K562 (cell line): ENCODE data around the gene SDHAF3. TPM values are rescaled to one million over a fixed set of nuclear protein-coding genes. Genes with fewer than 3 reads are reported as not detected.

ENCODE experiments used
- ARHGAP35 ChIP-seq: fragments of 450-650 bp; IDR thresholded peaks from 2 replicates; pipeline ENCODE4 v1.6.1; 2018; ENCODE audit not compliant: partially characterized antibody
- BHLHE40 ChIP-seq: IDR thresholded peaks from 2 replicates; pipeline ENCODE4 v1.6.1; 2011; ENCODE audit warnings: low read length, improper control_type of control experiment
- CBX2 ChIP-seq: fragments of 200-600 bp; sonication (generic); IDR thresholded peaks from one replicate; pipeline ENCODE4 v1.6.1; 2012; ENCODE audit warnings: mild to moderate bottlenecking, low read length, inconsistent platforms; ENCODE audit not compliant: insufficient read depth, poor library complexity, severe bottlenecking
- CHCHD3 ChIP-seq: fragments of 250-450 bp; sonication (Bioruptor Pico); IDR thresholded peaks from 2 replicates; pipeline ENCODE4 v2.1.2; 2022; ENCODE audit warnings: mild to moderate bottlenecking
- CLOCK ChIP-seq: fragments of 250-450 bp; sonication (Bioruptor Pico); IDR thresholded peaks from 2 replicates; pipeline ENCODE4 v1.4.0; 2020; ENCODE audit warnings: mild to moderate bottlenecking, moderate library complexity, borderline replicate concordance
- DPF2 ChIP-seq: fragments of 450-650 bp; IDR thresholded peaks from 2 replicates; pipeline ENCODE4 v1.6.1; 2016
- EGR1 ChIP-seq: fragments of 450-650 bp; conservative IDR thresholded peaks from 2 replicates; pipeline ENCODE4 v1.6.1; 2017; ENCODE audit warnings: mild to moderate bottlenecking
- ETS2 ChIP-seq: IDR thresholded peaks from 2 replicates; pipeline ENCODE4 v1.6.1; 2016; ENCODE audit warnings: borderline replicate concordance, missing genetic modification characterization, mild to moderate bottlenecking, moderate library complexity, missing compliant biosample characterization; ENCODE audit not compliant: poor library complexity, severe bottlenecking
- FOXK2 ChIP-seq, 2 experiments: fragments of 450-650 bp; IDR thresholded peaks in 1 of 2; conservative IDR thresholded peaks in 1 of 2; 2 replicates each; pipeline ENCODE4 v1.6.1; 2016; ENCODE audit warnings: low read depth in 2 of 2, mild to moderate bottlenecking in 1 of 2
- GTF2E2 ChIP-seq: fragments of 200-800 bp; sonication (Bioruptor generic); IDR thresholded peaks from 2 replicates; pipeline ENCODE4 v1.6.1; 2016; ENCODE audit warnings: missing genetic modification characterization, missing compliant biosample characterization
- HLTF ChIP-seq: fragments of 450-650 bp; IDR thresholded peaks from 2 replicates; pipeline ENCODE4 v1.6.1; 2016
- KAT7 ChIP-seq: sonication (generic); formaldehyde crosslinking; IDR thresholded peaks from 2 replicates; pipeline ENCODE4 v1.8.0; 2022; ENCODE audit warnings: missing genetic modification reagents, mild to moderate bottlenecking, borderline replicate concordance
- MEF2A ChIP-seq: IDR thresholded peaks from 2 replicates; pipeline ENCODE4 v1.6.1; 2011; ENCODE audit warnings: low read depth, mild to moderate bottlenecking, low read length, moderate library complexity; ENCODE audit not compliant: control insufficient read depth
- NFYB ChIP-seq: IDR thresholded peaks from 2 replicates; pipeline ENCODE4 v1.6.1; 2011; ENCODE audit warnings: mild to moderate bottlenecking, moderate library complexity; ENCODE audit not compliant: insufficient read length; ENCODE audit errors: extremely low read depth
- NRF1 ChIP-seq, 2 experiments: fragments of 450-650 bp; IDR thresholded peaks in 1 of 2; conservative IDR thresholded peaks in 1 of 2; 2 replicates each; pipeline ENCODE4 v1.6.1; 2014; ENCODE audit warnings: mild to moderate bottlenecking in 2 of 2
- OTX1 ChIP-seq: fragments of 450-650 bp; formaldehyde crosslinking; IDR thresholded peaks from 2 replicates; pipeline ENCODE4 v1.4.0; 2022; ENCODE audit warnings: mild to moderate bottlenecking
- SLC30A9 ChIP-seq: fragments of 250-450 bp; sonication (Bioruptor Pico); IDR thresholded peaks from 2 replicates; pipeline ENCODE4 v1.8.0; 2022; ENCODE audit warnings: mild to moderate bottlenecking, moderate library complexity
- SMARCA5 ChIP-seq: fragments of 450-650 bp; IDR thresholded peaks from 2 replicates; pipeline ENCODE4 v1.6.1; 2016
- TGIF2 ChIP-seq: sonication (generic); formaldehyde crosslinking; IDR thresholded peaks from 2 replicates; pipeline ENCODE4 v1.8.1; 2022; ENCODE audit warnings: mild to moderate bottlenecking, missing genetic modification reagents, moderate library complexity
- THRAP3 ChIP-seq: fragments of 450-650 bp; IDR thresholded peaks from 2 replicates; pipeline ENCODE4 v1.6.1; 2016; ENCODE audit warnings: mild to moderate bottlenecking, inconsistent platforms, borderline replicate concordance
- ZBTB33 ChIP-seq: sonication (generic); formaldehyde crosslinking; IDR thresholded peaks from 2 replicates; pipeline ENCODE4 v1.8.1; 2023; ENCODE audit warnings: mild to moderate bottlenecking, missing genetic modification reagents
- ZNF280B ChIP-seq: fragments of 250-450 bp; sonication (Bioruptor Pico); IDR thresholded peaks from 2 replicates; pipeline ENCODE4 v1.5.1; 2021; ENCODE audit warnings: mild to moderate bottlenecking
- ZNF561 ChIP-seq: fragments of 450-650 bp; formaldehyde crosslinking; conservative IDR thresholded peaks from 2 replicates; pipeline ENCODE4 v1.4.0; 2020; ENCODE audit warnings: mild to moderate bottlenecking, moderate library complexity
- polyA plus RNA-seq, 8 experiments: library from polyadenylated mRNA; depleted of rRNA in 4 of 8; stranded (reverse) in 5 of 8; unstranded in 3 of 8; fragments of >200 nt; fragmentation: Nextera tagmentation in 2 of 8; fragmentation: Illumina TruSeq in 1 of 8; extraction: Ambion mirVana in 2 of 8; extraction: Trizol in 1 of 8; gene quantifications; 2 replicates each; pipeline versions ENCODE4 v1.2.1 to v1.2.3, GENCODE V29; 2011 to 2014; ENCODE audit warnings: inconsistent platforms in 1 of 8, missing spikeins in 1 of 8
- total RNA-seq, 7 experiments: library from RNA; depleted of rRNA in 6 of 7; stranded (reverse); fragments of >200 nt in 6 of 7; fragmentation: Illumina TruSeq in 2 of 7; extraction: Trizol in 2 of 7; gene quantifications; 2 replicates each; pipeline versions ENCODE4 v1.2.1 to v1.2.3, GENCODE V29; 2011 to 2021; ENCODE audit warnings: low replicate concordance in 1 of 7

The SDHAF3 gene
- total and polyA plus RNA-seq, 9 of the 15 experiments (the other 6 are each of a cell fraction or from before 2014, with no cell fraction given) = 51.5 to 403 (median 145) TPM

- TF ChIP-seq TGIF2 (CRISPR knock-in tag) (no peak), CLOCK (CRISPR knock-in tag) (no peak), ETS2 (tag) (no peak), NFYB (no peak), CBX2 (no peak), OTX1 (CRISPR knock-in tag) (0 out of 2 replicates have a peak, but pooled peaks have one; percentile 41), BHLHE40 (peak; percentile 97), THRAP3 (no peak), CHCHD3 (CRISPR knock-in tag) (peak; percentile 78; the same call in 1 of the 2 replicates), ARHGAP35 (no peak), NRF1 (conservative IDR thresholded peaks at IDR 0.05 in 1 of 2, IDR thresholded peaks at IDR 0.05 in 1 of 2) (peak; percentile 97 to 98), HLTF (no peak), SLC30A9 (CRISPR knock-in tag) (no peak), EGR1 (peak; percentile 39; the same call in 1 of the 2 replicates), GTF2E2 (peak; percentile 75; the same call in 1 of the 2 replicates), MEF2A (peak; percentile 61; the same call in 1 of the 2 replicates), DPF2 (no peak; the same call in 1 of the 2 replicates), SMARCA5 (no peak), ZNF280B (no peak), KAT7 (CRISPR knock-in tag) (peak; percentile 92; the same call in 1 of the 2 replicates), ZNF561 (CRISPR knock-in tag) (no peak), ZBTB33 (CRISPR knock-in tag) (no peak; the same call in 1 of the 2 replicates), FOXK2 (conservative IDR thresholded peaks at IDR 0.05 in 1 of 2, IDR thresholded peaks at IDR 0.05 in 1 of 2; ENCODE audit: low read depth in 2 of 2) (peak; percentile 72 to 75; a peak in 3 of 4 replicates)
These were observed at the start of gene SDHAF3 (continued) for GRCh38 chr7:97117372-97118188.
